ENCODE measurements around the gene DMRTA2. TPM values are rescaled to one million over a fixed set of nuclear protein-coding genes. Genes with fewer than 3 reads are reported as not detected.

Gene DMRTA2
- total and polyA plus RNA-seq, 4 donors, result 0.08 to 0.83 TPM; not detected in 2

- Histone ChIP-seq H3K4me3 (no peak overlapping the region), H3K9ac (ENCODE audit: insufficient read depth in 1 of 2, low read length in 2 of 2) (no peak overlapping the region), H3K9me3 (ENCODE audit: control insufficient read depth in 4 of 4, insufficient read depth in 3 of 4, low read length in 3 of 4) (no peaks in the 10 kb centered on the region), H3K27me3 (ENCODE audit: control insufficient read depth in 3 of 3, insufficient read depth in 3 of 3, low read length in 2 of 3) (no peaks in the 10 kb centered on the region), H3K27ac (ENCODE audit: low read depth in 1 of 2, low read length in 1 of 2) (no peak overlapping the region), H3K36me3 (ENCODE audit: control insufficient read depth in 4 of 4, insufficient read depth in 4 of 4, low read length in 4 of 4) (peaks cover 3 to 20% (median 9%) of the 10 kb centered on the region in 4 donors), H3K4me1 (ENCODE audit: control insufficient read depth in 5 of 5, insufficient read depth in 5 of 5, low read length in 5 of 5) (no peaks in the 10 kb centered on the region)
- DNase-seq (no peak), ATAC-seq (ENCODE audit: insufficient read depth, low FRiP score) (no peak)
- WGBS, 2 donors, result 94 to 97% methylated on average over 6 of the region's 6 CpGs
- no peak for TF ChIP-seq CTCF (IDR thresholded peaks at IDR 0.05; ENCODE audit: control extremely low read depth, extremely low read depth)
Measured at GRCh38 chr1:50441183-50441582, 17.9 kb upstream of the DMRTA2 start.

- no peak for ATAC-seq (ENCODE audit: insufficient read depth, low FRiP score)
- no peak for DNase-seq
- TF ChIP-seq CTCF (IDR thresholded peaks at IDR 0.05; ENCODE audit: control extremely low read depth, extremely low read depth), result no peak
- Histone ChIP-seq H3K27me3 (ENCODE audit: control insufficient read depth in 3 of 3, insufficient read depth in 3 of 3, low read length in 2 of 3) (no peaks in the 10 kb centered on the region), H3K27ac (ENCODE audit: low read depth in 1 of 2, low read length in 1 of 2) (no peak overlapping the region), H3K9me3 (ENCODE audit: control insufficient read depth in 4 of 4, insufficient read depth in 3 of 4, low read length in 3 of 4) (no peaks in the 10 kb centered on the region), H3K4me3 (no peak overlapping the region), H3K4me1 (ENCODE audit: control insufficient read depth in 5 of 5, insufficient read depth in 5 of 5, low read length in 5 of 5) (no peaks in the 10 kb centered on the region), H3K9ac (ENCODE audit: insufficient read depth in 1 of 2, low read length in 2 of 2) (no peak overlapping the region), H3K36me3 (ENCODE audit: control insufficient read depth in 4 of 4, insufficient read depth in 4 of 4, low read length in 4 of 4) (peaks cover 3 to 20% (median 9%) of the 10 kb centered on the region in 4 donors)
Measured at GRCh38 chr1:50438945-50439344, 15.7 kb upstream of the DMRTA2 start.

GRCh38 chr1:50436489-50436888, 13.2 kb upstream of the DMRTA2 start:
- WGBS, 2 donors, result 89 to 94% methylated on average over 6 of the region's 6 CpGs
- ATAC-seq (ENCODE audit: insufficient read depth, low FRiP score), result no peak
- H3K4me3 ChIP-seq, result no peak overlapping the region
- no peak overlapping the region for H3K27ac ChIP-seq (ENCODE audit: low read depth in 1 of 2, low read length in 1 of 2)
- no peak for DNase-seq
- no peak for TF ChIP-seq CTCF (IDR thresholded peaks at IDR 0.05; ENCODE audit: control extremely low read depth, extremely low read depth)
- no peak overlapping the region for H3K9ac ChIP-seq (ENCODE audit: insufficient read depth in 1 of 2, low read length in 2 of 2)
- no peaks in the 10 kb centered on the region for H3K4me1 ChIP-seq (ENCODE audit: control insufficient read depth in 5 of 5, insufficient read depth in 5 of 5, low read length in 5 of 5)
- H3K9me3 ChIP-seq (ENCODE audit: control insufficient read depth in 4 of 4, insufficient read depth in 3 of 4, low read length in 3 of 4), result no peaks in the 10 kb centered on the region
- H3K36me3 ChIP-seq (ENCODE audit: control insufficient read depth in 4 of 4, insufficient read depth in 4 of 4, low read length in 4 of 4), result peaks cover 0 to 20% (median 6%) of the 10 kb centered on the region in 4 donors
- peaks cover 0 to 22% (median 12%) of the 10 kb centered on the region in 3 donors for H3K27me3 ChIP-seq (ENCODE audit: control insufficient read depth in 3 of 3, insufficient read depth in 3 of 3, low read length in 2 of 3)

GRCh38 chr1:50430010-50430405, 6.8 kb upstream of the DMRTA2 start:
- Histone ChIP-seq H3K27me3 (ENCODE audit: control insufficient read depth in 3 of 3, insufficient read depth in 3 of 3, low read length in 2 of 3) (peaks cover 6 to 87% (median 71%) of the 10 kb centered on the region in 3 donors), H3K9ac (ENCODE audit: insufficient read depth in 1 of 2, low read length in 2 of 2) (no peak overlapping the region), H3K9me3 (ENCODE audit: control insufficient read depth in 4 of 4, insufficient read depth in 3 of 4, low read length in 3 of 4) (peaks cover 0 to 10% (median 0%) of the 10 kb centered on the region in 4 donors), H3K27ac (ENCODE audit: low read depth in 1 of 2, low read length in 1 of 2) (no peak overlapping the region), H3K4me3 (no peak overlapping the region), H3K36me3 (ENCODE audit: control insufficient read depth in 4 of 4, insufficient read depth in 4 of 4, low read length in 4 of 4) (no peaks in the 10 kb centered on the region), H3K4me1 (ENCODE audit: control insufficient read depth in 5 of 5, insufficient read depth in 5 of 5, low read length in 5 of 5) (peaks cover 0 to 16% (median 0%) of the 10 kb centered on the region in 5 donors)
- 15 to 19% methylated on average over 5 of the region's 5 CpGs for WGBS, 2 donors
- TF ChIP-seq CTCF (IDR thresholded peaks at IDR 0.05; ENCODE audit: control extremely low read depth, extremely low read depth), result no peak
- DNase-seq (no peak), ATAC-seq (ENCODE audit: insufficient read depth, low FRiP score) (no peak)

Measured in lung (tissue), 12 donors.